Endothelial cell of hepatic sinusoid (primary cell): Measurements from ENCODE around the gene XIRP2.

ENCODE experiments used
- in situ Hi-C: cut with HindIII; loops from 2 replicates; pipeline ENCODE4 v1.10.0; 2017; ENCODE audit warnings: low sequenced_read_pairs

XIRP2 gene

GRCh38 chr2:167132066-167132465, 243.8 kb downstream of the XIRP2 start:
- in situ Hi-C loops = loop anchor here (5.0 kb wide), 1 partner anchor 50 kb away; no protein-coding TSS in a partner anchor

- in situ Hi-C loops = loop anchor here (5.0 kb wide), 1 partner anchor 49 kb away; no protein-coding TSS in a partner anchor
These were observed 244.8 kb downstream of the XIRP2 start for GRCh38 chr2:167132906-167133555.

GRCh38 chr2:167133614-167134013, 245.3 kb downstream of the XIRP2 start:
- in situ Hi-C loops = loop anchor here (5.0 kb wide), 1 partner anchor 49 kb away; no protein-coding TSS in a partner anchor

GRCh38 chr2:167134381-167135072, 246.2 kb downstream of the XIRP2 start:
- in situ Hi-C loops = loop anchor here (5.0 kb wide), 1 partner anchor 48 kb away; no protein-coding TSS in a partner anchor

- in situ Hi-C loops = no loop called here
These were observed 247.4 kb downstream of the XIRP2 start for GRCh38 chr2:167135706-167136105.

- in situ Hi-C loops = no loop called here
These were observed 248.8 kb downstream of the XIRP2 start for GRCh38 chr2:167136879-167137596.

- in situ Hi-C loops = no loop called here
These were observed 252.1 kb downstream of the XIRP2 start for GRCh38 chr2:167140330-167140729.

- in situ Hi-C loops = no loop called here
These were observed 252.5 kb downstream of the XIRP2 start for GRCh38 chr2:167140767-167141166.

- in situ Hi-C loops = no loop called here
These were observed 254.3 kb downstream of the XIRP2 start for GRCh38 chr2:167142554-167142953.

- in situ Hi-C loops = no loop called here
These were observed 256.1 kb downstream of the XIRP2 start for GRCh38 chr2:167144179-167144898.

- in situ Hi-C loops = no loop called here
These were observed 259.1 kb downstream of the XIRP2 start for GRCh38 chr2:167147271-167147941.

GRCh38 chr2:167151894-167152293, 263.6 kb downstream of the XIRP2 start:
- in situ Hi-C loops = no loop called here

- in situ Hi-C loops = no loop called here
These were observed 269.2 kb downstream of the XIRP2 start for GRCh38 chr2:167157523-167157922.

GRCh38 chr2:167177196-167177595, 288.9 kb downstream of the XIRP2 start:
- in situ Hi-C loops = no loop called here

- in situ Hi-C loops = loop anchor here (5.0 kb wide), 1 partner anchor 49 kb away; no protein-coding TSS in a partner anchor
These were observed 292.9 kb downstream of the XIRP2 start for GRCh38 chr2:167181134-167181533.

- in situ Hi-C loops = loop anchor here (5.0 kb wide), 1 partner anchor 49 kb away; no protein-coding TSS in a partner anchor
These were observed 293.4 kb downstream of the XIRP2 start for GRCh38 chr2:167181688-167182087.

- in situ Hi-C loops = loop anchor here (5.0 kb wide), 1 partner anchor 50 kb away; no protein-coding TSS in a partner anchor
These were observed 294.1 kb downstream of the XIRP2 start for GRCh38 chr2:167182403-167182802.

GRCh38 chr2:167183931-167184330, 295.7 kb downstream of the XIRP2 start:
- in situ Hi-C loops = loop anchor here (5.0 kb wide), 1 partner anchor 52 kb away; no protein-coding TSS in a partner anchor

GRCh38 chr2:167186465-167186864, 298.2 kb downstream of the XIRP2 start:
- in situ Hi-C loops = no loop called here
